ENCODE measurements around the gene NUP153. TPM values are rescaled to one million over a fixed set of nuclear protein-coding genes. Genes with fewer than 3 reads are reported as not detected.

Gene NUP153
- total RNA-seq, 4 donors from 2014 or later, result 38.0 to 58.6 (median 44.9) TPM

DNA sequence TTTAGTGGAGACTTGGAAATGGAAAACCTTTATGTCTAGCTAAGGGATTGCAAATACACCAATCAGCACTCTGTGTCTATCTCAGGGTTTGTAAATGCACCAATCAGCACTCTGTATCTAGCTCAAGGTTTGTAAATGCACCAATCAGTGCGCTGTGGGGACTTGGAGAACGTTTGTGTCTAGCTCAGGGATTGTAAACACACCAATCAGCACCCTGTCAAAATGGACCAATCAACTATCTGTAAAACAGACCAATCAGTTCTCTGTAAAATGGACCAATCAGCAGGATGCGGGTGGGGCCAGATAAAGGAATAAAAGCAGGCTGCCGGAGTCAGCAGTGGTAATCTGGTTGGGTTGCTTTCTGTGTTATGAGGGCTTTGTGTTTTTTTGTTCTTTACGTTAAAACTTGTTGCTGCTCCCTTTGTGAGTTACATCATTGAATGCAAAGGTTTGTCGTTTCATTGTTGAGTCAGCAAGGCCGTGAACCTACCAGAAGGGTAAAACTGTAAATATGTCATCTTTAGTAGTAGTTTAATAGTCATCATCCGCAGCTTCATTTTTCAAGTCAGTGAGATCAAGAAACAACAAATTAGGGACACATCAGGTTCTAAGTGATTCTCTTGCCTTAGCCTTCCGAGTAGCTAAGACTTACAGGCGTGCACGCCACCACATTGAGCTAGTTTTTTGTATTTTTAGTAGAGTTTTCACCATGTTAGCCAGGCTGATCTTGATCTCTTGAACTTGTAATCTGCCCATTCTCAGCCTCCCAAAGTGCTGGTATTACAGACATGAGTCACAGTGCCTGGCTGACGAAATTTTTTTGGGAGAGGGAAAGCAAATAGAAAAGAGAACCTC is 22.7 kb upstream of the NUP153 start:
- 86 to 91% methylated on average over 12 of the region's 12 CpGs for WGBS, 2 donors
- Histone ChIP-seq H3K27me3 (no peaks in the 10 kb centered on the region), H3K4me3 (replicated peaks in 1 of 3) (no peak overlapping the region), H3K4me1 (no peaks in the 10 kb centered on the region), H3K36me3 (no peaks in the 10 kb centered on the region), H3K27ac (no peak overlapping the region), H3K9me3 (no peaks in the 10 kb centered on the region)
- intact Hi-C loops (cut with DNase I), result no loop called here
- TF ChIP-seq, protein P1, sequence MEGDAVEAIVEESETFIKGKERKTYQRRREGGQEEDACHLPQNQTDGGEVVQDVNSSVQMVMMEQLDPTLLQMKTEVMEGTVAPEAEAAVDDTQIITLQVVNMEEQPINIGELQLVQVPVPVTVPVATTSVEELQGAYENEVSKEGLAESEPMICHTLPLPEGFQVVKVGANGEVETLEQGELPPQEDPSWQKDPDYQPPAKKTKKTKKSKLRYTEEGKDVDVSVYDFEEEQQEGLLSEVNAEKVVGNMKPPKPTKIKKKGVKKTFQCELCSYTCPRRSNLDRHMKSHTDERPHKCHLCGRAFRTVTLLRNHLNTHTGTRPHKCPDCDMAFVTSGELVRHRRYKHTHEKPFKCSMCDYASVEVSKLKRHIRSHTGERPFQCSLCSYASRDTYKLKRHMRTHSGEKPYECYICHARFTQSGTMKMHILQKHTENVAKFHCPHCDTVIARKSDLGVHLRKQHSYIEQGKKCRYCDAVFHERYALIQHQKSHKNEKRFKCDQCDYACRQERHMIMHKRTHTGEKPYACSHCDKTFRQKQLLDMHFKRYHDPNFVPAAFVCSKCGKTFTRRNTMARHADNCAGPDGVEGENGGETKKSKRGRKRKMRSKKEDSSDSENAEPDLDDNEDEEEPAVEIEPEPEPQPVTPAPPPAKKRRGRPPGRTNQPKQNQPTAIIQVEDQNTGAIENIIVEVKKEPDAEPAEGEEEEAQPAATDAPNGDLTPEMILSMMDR (IDR thresholded peaks at IDR 0.05), result no peak
- no peak for TF ChIP-seq POLR2A (IDR thresholded peaks at IDR 0.05)
- no peak for DNase-seq

DNA sequence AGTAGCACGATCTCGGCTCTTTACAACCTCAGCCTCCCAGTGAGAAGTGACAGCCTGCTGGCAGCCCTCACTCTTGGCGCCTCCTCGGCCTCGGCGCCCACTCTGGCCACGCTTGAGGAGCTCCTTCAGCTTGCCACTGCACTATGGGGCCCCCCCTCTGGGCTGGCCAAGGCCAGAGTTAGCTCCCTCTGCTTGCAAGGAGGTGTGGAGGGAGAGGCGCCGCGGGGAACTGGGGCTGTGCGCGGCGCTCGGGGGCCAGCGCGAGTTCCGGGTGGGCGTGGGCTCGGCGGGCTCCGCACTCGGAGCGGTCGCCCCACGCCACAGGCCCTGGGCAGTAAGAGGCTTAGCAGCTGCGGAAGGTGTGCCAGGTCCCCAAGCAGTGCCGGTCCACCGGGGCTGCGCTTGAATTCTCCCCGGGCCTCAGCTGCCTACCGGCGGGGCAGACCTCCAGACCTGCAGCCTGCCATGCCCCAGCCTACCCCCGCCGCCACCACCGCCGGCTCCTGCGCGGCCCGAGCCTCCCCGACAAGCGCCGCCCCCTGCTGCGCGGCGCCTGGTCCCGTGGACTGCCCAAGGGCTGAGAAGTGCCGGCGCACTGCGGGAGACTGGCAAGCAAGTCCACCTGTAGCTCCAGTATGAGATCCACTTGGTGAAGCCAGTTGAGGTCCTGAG is 22.0 kb upstream of the NUP153 start:
- intact Hi-C loops (cut with DNase I), result no loop called here
- 93 to 95% methylated on average over 13 to 45 of the region's 49 CpGs for WGBS, 2 donors
- H3K9me3 ChIP-seq, result no peaks in the 10 kb centered on the region
- DNase-seq, result no peak
- TF ChIP-seq, protein P1 (IDR thresholded peaks at IDR 0.05), result no peak
- no peak for TF ChIP-seq POLR2A (IDR thresholded peaks at IDR 0.05)
- no peaks in the 10 kb centered on the region for H3K4me1 ChIP-seq
- H3K4me3 ChIP-seq (replicated peaks in 1 of 3), result no peak overlapping the region
- H3K27me3 ChIP-seq, result no peaks in the 10 kb centered on the region
- no peak overlapping the region for H3K27ac ChIP-seq
- no peaks in the 10 kb centered on the region for H3K36me3 ChIP-seq

DNA sequence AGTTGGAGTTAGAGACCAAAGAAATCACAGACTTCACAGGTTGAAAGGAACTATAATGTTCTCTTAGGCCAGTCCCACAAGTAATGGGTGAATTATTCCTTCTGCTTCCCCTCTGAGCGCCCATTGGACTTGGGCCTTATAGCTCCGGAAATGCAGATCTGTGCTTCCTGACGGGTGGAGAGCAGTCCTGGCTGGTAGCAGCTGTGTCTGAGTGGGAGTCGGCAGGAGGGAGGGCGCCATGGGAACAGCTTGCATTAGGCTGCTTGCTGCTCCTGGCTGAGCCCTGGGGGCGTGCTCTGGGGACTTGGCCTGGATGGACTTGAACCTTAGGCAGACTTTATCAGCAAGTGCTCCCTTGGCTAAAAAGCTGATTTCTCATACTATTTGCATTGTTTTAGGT is 18.4 kb upstream of the NUP153 start:
- TF ChIP-seq, protein P1 (IDR thresholded peaks at IDR 0.05), result no peak
- no peak for TF ChIP-seq POLR2A (IDR thresholded peaks at IDR 0.05)
- H3K9me3 ChIP-seq, result no peaks in the 10 kb centered on the region
- H3K4me1 ChIP-seq, result no peaks in the 10 kb centered on the region
- no peaks in the 10 kb centered on the region for H3K36me3 ChIP-seq
- 20 to 45% methylated on average over 5 to 6 of the region's 6 CpGs for WGBS, 2 donors
- no peak overlapping the region for H3K4me3 ChIP-seq (replicated peaks in 1 of 3)
- DNase-seq, result no peak
- H3K27me3 ChIP-seq, result no peaks in the 10 kb centered on the region
- intact Hi-C loops (cut with DNase I), result no loop called here
- no peak overlapping the region for H3K27ac ChIP-seq

DNA sequence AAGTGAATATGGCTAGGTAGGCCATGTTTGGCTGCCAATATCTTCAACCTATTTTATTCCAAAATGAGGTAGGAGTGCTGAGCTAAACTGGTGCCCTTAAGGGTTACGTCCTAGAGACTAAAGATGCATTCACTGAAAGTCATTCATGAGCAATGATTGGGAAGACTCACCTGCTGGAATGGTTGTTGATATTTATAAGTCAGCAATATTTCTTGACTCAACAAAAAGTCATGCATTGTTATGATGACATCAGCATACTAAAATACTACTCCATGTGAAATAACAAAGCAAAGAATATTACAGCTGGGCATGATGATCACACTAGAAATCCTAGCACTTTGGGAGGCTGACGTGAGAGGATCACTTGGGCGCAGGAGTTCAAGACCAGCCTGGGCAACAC is 17.6 kb upstream of the NUP153 start:
- no peaks in the 10 kb centered on the region for H3K36me3 ChIP-seq
- no peak overlapping the region for H3K4me3 ChIP-seq (replicated peaks in 1 of 3)
- DNase-seq, result no peak
- 92 to 95% methylated on average over 3 of the region's 3 CpGs for WGBS, 2 donors
- TF ChIP-seq, protein P1 (IDR thresholded peaks at IDR 0.05), result no peak
- TF ChIP-seq POLR2A (IDR thresholded peaks at IDR 0.05), result no peak
- no peaks in the 10 kb centered on the region for H3K27me3 ChIP-seq
- no peaks in the 10 kb centered on the region for H3K4me1 ChIP-seq
- H3K27ac ChIP-seq, result no peak overlapping the region
- no peaks in the 10 kb centered on the region for H3K9me3 ChIP-seq
- intact Hi-C loops (cut with DNase I), result no loop called here

DNA sequence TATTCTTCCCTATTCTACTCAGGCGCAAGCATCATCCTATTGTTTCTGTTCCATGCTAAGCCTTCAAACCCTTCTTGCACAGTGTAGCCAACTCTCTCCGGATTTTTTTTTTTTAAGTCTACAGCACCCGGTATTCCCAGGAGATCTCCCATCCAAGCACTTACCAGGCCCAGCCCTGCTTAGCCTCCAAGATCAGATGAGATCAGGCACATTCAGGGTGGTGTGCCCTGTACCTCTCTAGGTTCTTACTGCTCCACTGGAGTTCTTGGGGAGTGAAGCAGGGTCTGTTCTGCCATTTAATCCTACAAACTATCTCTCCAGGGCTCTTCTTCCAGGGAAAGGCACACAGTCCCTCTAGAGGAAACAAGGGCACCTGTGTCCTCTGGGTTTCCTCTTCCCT is 14.9 kb upstream of the NUP153 start:
- Histone ChIP-seq H3K9me3 (no peaks in the 10 kb centered on the region), H3K36me3 (no peaks in the 10 kb centered on the region), H3K27ac (no peak overlapping the region), H3K4me1 (no peaks in the 10 kb centered on the region), H3K27me3 (no peaks in the 10 kb centered on the region), H3K4me3 (replicated peaks in 1 of 3) (no peak overlapping the region)
- no peak for TF ChIP-seq POLR2A (IDR thresholded peaks at IDR 0.05)
- TF ChIP-seq, protein P1 (IDR thresholded peaks at IDR 0.05), result no peak
- DNase-seq, result no peak
- WGBS, 2 donors, result 62 to 65% methylated on average over 3 of the region's 3 CpGs
- intact Hi-C loops (cut with DNase I), result no loop called here

All from thyroid gland (tissue), 4 donors.